Activated naive CD4-positive, alpha-beta T cell treated with anti-CD3 and anti-CD28 coated beads, Interleukin-2, amount 10 ng/mL, durations not matched to agents 7 days and 5 days (primary cell): ENCODE measurements around the gene MYL6B.

Experiments
- CTCF ChIA-PET: fragments of 350-600 bp; sonication (Branson Sonifier 250); formaldehyde crosslinking; loops from one replicate; lab custom pipeline; 2021; ENCODE audit warnings: antibody characterized with exemption; lab: Charles Lee
- DNase-seq: peaks from one replicate; pipeline ENCODE4 v3.0.0-alpha.2; 2020
- H3K27ac Mint-ChIP-seq: one replicate; pipeline ENCODE4 v1.8.0; 2021; ENCODE audit warnings: mild to moderate bottlenecking, moderate library complexity, mixed read lengths
- H3K27me3 Mint-ChIP-seq: one replicate; pipeline ENCODE4 v1.8.0; 2021; ENCODE audit warnings: mild to moderate bottlenecking, mixed read lengths
- H3K36me3 Mint-ChIP-seq: one replicate; pipeline ENCODE4 v1.8.0; 2021; ENCODE audit warnings: mixed read lengths
- H3K4me1 Mint-ChIP-seq: one replicate; pipeline ENCODE4 v1.8.0; 2021; ENCODE audit warnings: mixed read lengths
- H3K4me3 Mint-ChIP-seq: one replicate; pipeline ENCODE4 v1.8.0; 2021; ENCODE audit warnings: mild to moderate bottlenecking, moderate library complexity, mixed read lengths
- H3K9me3 Mint-ChIP-seq: one replicate; pipeline ENCODE4 v1.8.0; 2021; ENCODE audit warnings: mixed read lengths

MYL6B gene

GRCh38 chr12:56205445-56205844, 53.1 kb downstream of the MYL6B start:
- Mint-ChIP-seq H3K27me3 (no peaks in the 10 kb centered on the region), H3K4me3 (no peak overlapping the region), H3K27ac (no peak overlapping the region), H3K4me1 (no peaks in the 10 kb centered on the region), H3K9me3 (no peaks in the 10 kb centered on the region), H3K36me3 (peaks cover 39% of the 10 kb centered on the region)
- DNase-seq, result no peak
- CTCF ChIA-PET, result interaction anchor here (0.7 to 4.3 kb wide), 9 partner anchors 11 to 467 kb away, joined by 3 to 34 read pairs (median 4); partner anchors contain the start of gene RNF41

DNA sequence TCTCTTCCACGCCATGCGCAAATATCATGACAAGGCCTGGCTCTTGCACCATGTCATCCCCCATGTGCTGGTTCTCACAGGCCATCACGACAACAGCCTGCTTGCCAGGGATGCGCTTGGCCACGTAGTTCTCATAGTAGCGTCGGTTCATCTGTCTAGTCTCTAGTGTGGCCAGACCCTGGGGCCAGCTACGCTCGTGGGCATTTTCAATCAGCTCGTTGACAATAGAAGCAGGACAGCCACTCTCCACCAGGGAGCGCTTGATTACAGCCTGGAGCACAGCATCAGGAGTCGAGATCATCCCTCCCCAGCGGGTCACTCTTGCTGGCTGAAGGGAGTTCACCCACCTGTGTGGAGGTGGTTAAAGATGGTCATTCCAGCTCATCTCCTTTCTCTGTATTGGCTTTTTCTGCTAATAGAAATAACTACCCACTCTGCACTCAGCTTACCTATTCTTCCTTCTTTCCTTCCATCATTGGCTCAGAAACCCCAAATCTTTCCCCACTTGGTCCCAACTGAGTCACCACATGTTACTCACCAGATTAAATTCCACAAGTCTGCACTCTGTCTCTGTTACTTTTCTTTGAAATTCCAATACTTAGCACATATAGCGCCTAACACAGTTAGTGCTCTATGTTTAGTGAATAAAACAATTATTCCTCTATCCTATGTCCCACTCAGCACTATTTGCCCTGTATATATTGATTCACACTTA, 54.2 kb downstream of the MYL6B start:
- Mint-ChIP-seq H3K27ac (no peak overlapping the region), H3K4me1 (no peaks in the 10 kb centered on the region), H3K9me3 (no peaks in the 10 kb centered on the region), H3K27me3 (no peaks in the 10 kb centered on the region), H3K36me3 (peaks cover 45% of the 10 kb centered on the region), H3K4me3 (no peak overlapping the region)
- CTCF ChIA-PET, result interaction anchor here (0.6 to 4.3 kb wide), 18 partner anchors 10 to 263 kb away, joined by 3 to 34 read pairs (median 4); partner anchors contain the start of genes CNPY2, RNF41 and SMARCC2
- DNase-seq, result peak; percentile 65
